Suprapubic skin (tissue), 4 donors: ENCODE data around the gene LRFN2. TPM values are rescaled to one million over a fixed set of nuclear protein-coding genes. Genes with fewer than 3 reads are reported as not detected.

ENCODE experiments used
- DNase-seq, 2 donors: peaks; one replicate each; pipeline ENCODE4 v3.0.0-alpha.2; 2019; ENCODE audit warnings: low spot score in 2 of 2
- H3K27ac ChIP-seq: fragments of 200-600 bp; sonication (generic); one replicate; pipeline ENCODE4 v1.5.1; 2019
- H3K27me3 ChIP-seq: fragments of 200-600 bp; sonication (generic); one replicate; pipeline ENCODE4 v1.5.1; 2019
- H3K36me3 ChIP-seq: fragments of 200-600 bp; sonication (generic); one replicate; pipeline ENCODE4 v1.5.1; 2019
- H3K4me1 ChIP-seq: fragments of 200-600 bp; sonication (generic); one replicate; pipeline ENCODE4 v1.5.1; 2019
- H3K4me3 ChIP-seq: fragments of 200-600 bp; sonication (generic); one replicate; pipeline ENCODE4 v1.5.1; 2019; ENCODE audit warnings: mild to moderate bottlenecking
- H3K9me3 ChIP-seq: fragments of 200-600 bp; sonication (generic); one replicate; pipeline ENCODE4 v1.5.1; 2019
- CTCF ChIP-seq, 2 donors: fragments of 200-600 bp in 1 of 2; fragments of 450-650 bp in 1 of 2; sonication (generic) in 1 of 2; IDR thresholded peaks; one replicate each; pipeline ENCODE4 v1.5.1; 2016 to 2019; ENCODE audit warnings: antibody characterized with exemption in 2 of 2, mild to moderate bottlenecking in 1 of 2, moderate library complexity in 1 of 2
- EP300 ChIP-seq: sonication (generic); formaldehyde crosslinking; IDR thresholded peaks from one replicate; pipeline ENCODE4 v1.6.1; 2017; ENCODE audit warnings: antibody characterized with exemption
- POLR2A ChIP-seq, 2 donors: fragments of 450-650 bp; IDR thresholded peaks; one replicate each; pipeline ENCODE4 v1.6.1; 2017; ENCODE audit warnings: antibody characterized with exemption in 2 of 2, mild to moderate bottlenecking in 2 of 2, moderate library complexity in 2 of 2
- POLR2AphosphoS5 ChIP-seq, 3 donors: sonication (generic); formaldehyde crosslinking; IDR thresholded peaks; one replicate each; pipeline ENCODE4 v1.6.1; 2017; ENCODE audit warnings: antibody characterized with exemption in 3 of 3
- WGBS: methylation state at CpG from one replicate; pipeline ENCODE4 v1.1.5; 2018; 5-methylcytosine and 5-hydroxymethylcytosine counted together
- total RNA-seq, 4 donors: library from RNA; depleted of rRNA; stranded (reverse); fragments of >200 nt; gene quantifications; one replicate each; pipeline ENCODE4 v1.1.0, GENCODE V29; 2016

Gene LRFN2
- total RNA-seq, 4 donors from 2014 or later: not detected

GRCh38 chr6:40629463-40629862 is 42.3 kb upstream of the LRFN2 start:
- 86% methylated on average over 6 of the region's 6 CpGs for WGBS
- DNase-seq: no peak
- Histone ChIP-seq H3K4me3 (no peak overlapping the region), H3K4me1 (no peaks in the 10 kb centered on the region), H3K9me3 (no peaks in the 10 kb centered on the region), H3K27ac (no peak overlapping the region), H3K36me3 (no peaks in the 10 kb centered on the region), H3K27me3 (peaks cover 20% of the 10 kb centered on the region)
- no peak for TF ChIP-seq CTCF (IDR thresholded peaks at IDR 0.05)
- TF ChIP-seq POLR2AphosphoS5 (IDR thresholded peaks at IDR 0.05): no peak
- no peak for TF ChIP-seq EP300
- TF ChIP-seq POLR2A (IDR thresholded peaks at IDR 0.05): no peak

GRCh38 chr6:40627316-40627715 is 40.2 kb upstream of the LRFN2 start:
- H3K36me3 ChIP-seq: no peaks in the 10 kb centered on the region
- peaks cover 16% of the 10 kb centered on the region for H3K27me3 ChIP-seq
- 40% methylated on average over 3 of the region's 3 CpGs for WGBS
- H3K4me3 ChIP-seq: no peak overlapping the region
- TF ChIP-seq POLR2AphosphoS5 (IDR thresholded peaks at IDR 0.05) (no peak), EP300 (no peak), CTCF (IDR thresholded peaks at IDR 0.05) (no peak), POLR2A (IDR thresholded peaks at IDR 0.05) (no peak)
- H3K9me3 ChIP-seq: no peaks in the 10 kb centered on the region
- H3K4me1 ChIP-seq: no peaks in the 10 kb centered on the region
- H3K27ac ChIP-seq: no peak overlapping the region
- no peak for DNase-seq

- 90% methylated on average over 4 of the region's 4 CpGs for WGBS
- TF ChIP-seq CTCF (IDR thresholded peaks at IDR 0.05) (no peak), EP300 (no peak), POLR2AphosphoS5 (IDR thresholded peaks at IDR 0.05) (no peak), POLR2A (IDR thresholded peaks at IDR 0.05) (no peak)
- Histone ChIP-seq H3K27me3 (peaks cover 15% of the 10 kb centered on the region), H3K36me3 (no peaks in the 10 kb centered on the region), H3K4me3 (no peak overlapping the region), H3K9me3 (no peaks in the 10 kb centered on the region), H3K27ac (no peak overlapping the region), H3K4me1 (no peaks in the 10 kb centered on the region)
- DNase-seq: no peak
Observed at GRCh38 chr6:40626886-40627285, 39.7 kb upstream of the LRFN2 start.

- no peak overlapping the region for H3K4me3 ChIP-seq
- WGBS: 67% methylated on average over 3 of the region's 3 CpGs
- H3K36me3 ChIP-seq: no peaks in the 10 kb centered on the region
- H3K27me3 ChIP-seq: peaks cover 22% of the 10 kb centered on the region
- no peak for DNase-seq
- no peak for TF ChIP-seq CTCF (IDR thresholded peaks at IDR 0.05)
- no peak for TF ChIP-seq POLR2AphosphoS5 (IDR thresholded peaks at IDR 0.05)
- TF ChIP-seq EP300: no peak
- TF ChIP-seq POLR2A (IDR thresholded peaks at IDR 0.05): no peak
- H3K4me1 ChIP-seq: no peaks in the 10 kb centered on the region
- no peak overlapping the region for H3K27ac ChIP-seq
- no peaks in the 10 kb centered on the region for H3K9me3 ChIP-seq
Observed at GRCh38 chr6:40623932-40624331, 36.8 kb upstream of the LRFN2 start.

- 82% methylated on average over 5 of the region's 5 CpGs for WGBS
- Histone ChIP-seq H3K4me3 (no peak overlapping the region), H3K9me3 (no peaks in the 10 kb centered on the region), H3K36me3 (no peaks in the 10 kb centered on the region), H3K4me1 (no peaks in the 10 kb centered on the region), H3K27ac (no peak overlapping the region), H3K27me3 (peaks cover 25% of the 10 kb centered on the region)
- no peak for TF ChIP-seq EP300
- no peak for TF ChIP-seq POLR2AphosphoS5 (IDR thresholded peaks at IDR 0.05)
- TF ChIP-seq CTCF (IDR thresholded peaks at IDR 0.05): no peak
- no peak for TF ChIP-seq POLR2A (IDR thresholded peaks at IDR 0.05)
- no peak for DNase-seq
Observed at GRCh38 chr6:40623178-40623577, 36.0 kb upstream of the LRFN2 start.
